HCT116 (cell line): ENCODE results near the gene ALK. TPM values are rescaled to one million over a fixed set of nuclear protein-coding genes. Genes with fewer than 3 reads are reported as not detected.

Experiments used
- ATAC-seq: fragments of 200-7000 bp; cut with Tn5 transposase; 2 replicates; pipeline ENCODE4 v1.9.1; 2020; ENCODE audit warnings: mild to moderate bottlenecking, moderate library complexity
- BruUV-seq: library from RNA; stranded (reverse); fragments of 400-500 nt; replicated peaks from 2 replicates; lab custom pipeline; 2021; lab: Mats Ljungman, UMichigan
- CTCF ChIA-PET: fragments of 300-600 bp; sonication (Branson Sonifier 250); formaldehyde crosslinking; loops from one replicate; lab custom pipeline; 2021; ENCODE audit warnings: antibody characterized with exemption; lab: Charles Lee
- POLR2A ChIA-PET: fragments of 300-600, 350-600 bp; sonication (Branson Sonifier 250); formaldehyde crosslinking; loops from one replicate; lab custom pipeline; 2021; ENCODE audit warnings: antibody characterized with exemption; lab: Charles Lee
- RAD21 ChIA-PET, 2 experiments: fragments of 300-600 bp; sonication (Branson Sonifier 250); formaldehyde crosslinking; loops; one replicate each; lab custom pipeline; 2023; ENCODE audit warnings: low total read pairs in 2 of 2; ENCODE audit not compliant: uncharacterized antibody in 2 of 2, unreplicated experiment in 2 of 2, low non-redundant PET in 1 of 2; lab: Charles Lee
- DNase-seq: peaks from one replicate; pipeline ENCODE4 v3.0.0-alpha.2; 2010; ENCODE audit warnings: low read depth, low spot score
- H2AFZ ChIP-seq: fragments of 200-600 bp; shearing (Covaris generic), sonication (generic); 2 replicates; pipeline ENCODE4 v1.6.1; 2017; ENCODE audit warnings: low read depth, mixed run types, mixed read lengths, antibody characterized with exemption, low read length; ENCODE audit not compliant: poor library complexity, severe bottlenecking
- H3K27ac ChIP-seq: 2 replicates; pipeline ENCODE4 v1.5.1; 2012; ENCODE audit warnings: low read depth, low read length
- H3K27me3 ChIP-seq: fragments of 200-600 bp; sonication (generic); 2 replicates; pipeline ENCODE4 v1.6.1; 2016; ENCODE audit warnings: mixed run types, low read length, mixed read lengths; ENCODE audit not compliant: insufficient read depth
- H3K36me3 ChIP-seq, 2 experiments: fragments of 200-500 bp in 1 of 2; fragments of 200-600 bp in 1 of 2; sonication (Bioruptor generic) in 1 of 2; sonication (generic) in 1 of 2; 2 replicates each; pipeline versions ENCODE4 v1.5.1 to v1.6.1; 2014 to 2016; ENCODE audit warnings: low read length in 2 of 2, inconsistent platforms in 1 of 2, mixed read lengths in 1 of 2, mixed run types in 1 of 2; ENCODE audit not compliant: insufficient read depth in 2 of 2, control insufficient read depth in 1 of 2
- H3K4me1 ChIP-seq, 2 experiments: fragments of 200-600 bp in 1 of 2; sonication (generic) in 1 of 2; 2 replicates each; pipeline versions ENCODE4 v1.5.1 to v1.6.1; 2012 to 2017; ENCODE audit warnings: low read length in 2 of 2, inconsistent platforms in 1 of 2, mild to moderate bottlenecking in 1 of 2, mixed read lengths in 1 of 2, mixed run types in 1 of 2, moderate library complexity in 1 of 2; ENCODE audit not compliant: insufficient read depth in 2 of 2, control insufficient read depth in 1 of 2
- H3K4me2 ChIP-seq: fragments of 200-600 bp; sonication (generic); 2 replicates; pipeline ENCODE4 v1.6.1; 2017; ENCODE audit warnings: mixed run types, low read length, mixed read lengths
- H3K4me3 ChIP-seq, 2 experiments: fragments of 200-600 bp in 1 of 2; sonication (generic) in 1 of 2; replicated peaks in 1 of 2; 2 replicates each; pipeline ENCODE4 v1.5.1; 2011 to 2016; ENCODE audit warnings: low read length in 2 of 2, control low read depth in 1 of 2, low read depth in 1 of 2, mild to moderate bottlenecking in 1 of 2, mixed read lengths in 1 of 2, mixed run types in 1 of 2
- H3K79me2 ChIP-seq: fragments of 200-600 bp; sonication (generic); 2 replicates; pipeline ENCODE4 v1.6.1; 2017; ENCODE audit warnings: mild to moderate bottlenecking, mixed run types, low read length, moderate library complexity, mixed read lengths; ENCODE audit not compliant: insufficient read depth
- H3K9ac ChIP-seq: fragments of 200-600 bp; sonication (generic); 2 replicates; pipeline ENCODE4 v1.6.1; 2016; ENCODE audit warnings: low read length, mixed read lengths
- H3K9me2 ChIP-seq: fragments of 200-600 bp; sonication (generic), shearing (Covaris generic); 2 replicates; pipeline ENCODE4 v1.6.1; 2017; ENCODE audit warnings: mixed run types, mild to moderate bottlenecking, moderate library complexity; ENCODE audit not compliant: insufficient read depth
- H3K9me3 ChIP-seq, 2 experiments: fragments of 200-500 bp in 1 of 2; fragments of 200-600 bp in 1 of 2; sonication (Bioruptor generic) in 1 of 2; sonication (generic) in 1 of 2; 2 replicates each; pipeline ENCODE4 v1.6.1; 2014 to 2017; ENCODE audit warnings: low read length in 2 of 2, mixed read lengths in 2 of 2, inconsistent platforms in 1 of 2, low read depth in 1 of 2, mild to moderate bottlenecking in 1 of 2, mixed run types in 1 of 2, moderate library complexity in 1 of 2; ENCODE audit not compliant: control insufficient read depth in 1 of 2, insufficient read depth in 1 of 2
- H4K20me1 ChIP-seq: fragments of 200-600 bp; sonication (generic), shearing (Covaris generic); 2 replicates; pipeline ENCODE4 v1.6.1; 2017; ENCODE audit warnings: mixed run types, mild to moderate bottlenecking, moderate library complexity; ENCODE audit not compliant: insufficient read depth
- CEBPB ChIP-seq: IDR thresholded peaks from 2 replicates; pipeline ENCODE4 v1.6.1; 2012; ENCODE audit warnings: low read depth
- EGR1 ChIP-seq: IDR thresholded peaks from 2 replicates; pipeline ENCODE4 v1.6.1; 2012; ENCODE audit warnings: low read depth
- ELF1 ChIP-seq: IDR thresholded peaks from 2 replicates; pipeline ENCODE4 v1.6.1; 2012; ENCODE audit warnings: low read depth, borderline replicate concordance
- EZH2 ChIP-seq: fragments of 200-600 bp; sonication (generic); IDR thresholded peaks from 2 replicates; pipeline ENCODE4 v1.6.1; 2017; ENCODE audit warnings: antibody characterized with exemption, mixed run types
- EZH2phosphoT487 ChIP-seq: fragments of 200-600 bp; IDR thresholded peaks from 2 replicates; pipeline ENCODE4 v1.6.1; 2018; ENCODE audit warnings: antibody characterized with exemption, borderline replicate concordance
- FOSL1 ChIP-seq: IDR thresholded peaks from 2 replicates; pipeline ENCODE4 v1.6.1; 2012; ENCODE audit warnings: low read depth
- JUND ChIP-seq: IDR thresholded peaks from 2 replicates; pipeline ENCODE4 v1.6.1; 2012
- POLR2A ChIP-seq: IDR thresholded peaks from 2 replicates; pipeline ENCODE4 v1.7.0; 2011; ENCODE audit warnings: borderline replicate concordance; ENCODE audit not compliant: insufficient read depth, insufficient read length; ENCODE audit errors: extremely low read depth
- POLR2AphosphoS5 ChIP-seq: IDR thresholded peaks from 2 replicates; pipeline ENCODE4 v1.6.1; 2011; ENCODE audit warnings: mild to moderate bottlenecking, low read depth, low read length, moderate library complexity
- RAD21 ChIP-seq: IDR thresholded peaks from 2 replicates; pipeline ENCODE4 v1.6.1; 2012; ENCODE audit warnings: low read depth, mild to moderate bottlenecking
- REST ChIP-seq: IDR thresholded peaks from 2 replicates; pipeline ENCODE4 v1.6.1; 2012; ENCODE audit warnings: low read depth
- SIN3A ChIP-seq: IDR thresholded peaks from 2 replicates; pipeline ENCODE4 v1.6.1; 2012; ENCODE audit warnings: low read depth
- SRF ChIP-seq: IDR thresholded peaks from 2 replicates; pipeline ENCODE4 v1.6.1; 2012; ENCODE audit warnings: low read depth
- TCF7L2 ChIP-seq: IDR thresholded peaks from 2 replicates; pipeline ENCODE4 v1.7.0; 2011; ENCODE audit warnings: borderline replicate concordance, inconsistent platforms; ENCODE audit not compliant: insufficient read depth, insufficient read length; ENCODE audit errors: extremely low read depth
- YY1 ChIP-seq: IDR thresholded peaks from 2 replicates; pipeline ENCODE4 v1.6.1; 2011; ENCODE audit warnings: low read length, low read depth, moderate library complexity, mild to moderate bottlenecking; ENCODE audit not compliant: insufficient replicate concordance; ENCODE audit errors: extremely low read depth
- ZBTB33 ChIP-seq: IDR thresholded peaks from 2 replicates; pipeline ENCODE4 v1.6.1; 2011; ENCODE audit warnings: mild to moderate bottlenecking, low read length, moderate library complexity; ENCODE audit not compliant: insufficient replicate concordance; ENCODE audit errors: extremely low read depth
- ZNF274 ChIP-seq: fragments of 200-500 bp; sonication (Bioruptor generic); IDR thresholded peaks from 2 replicates; pipeline ENCODE4 v1.6.1; 2014; ENCODE audit warnings: mild to moderate bottlenecking, low read depth, low read length, inconsistent platforms
- intact Hi-C: fragments of 100-400 bp; cut with micrococcal nuclease; formaldehyde crosslinking; loops from 2 replicates; pipeline ENCODE4 v1.10.0; 2022
- total RNA-seq: library from RNA; stranded (reverse); gene quantifications from one replicate; pipeline ENCODE4 v1.2.1, GENCODE V29; 2021; ENCODE audit not compliant: unreplicated experiment
- TF ChIP-seq, protein P1 (sequence below): IDR thresholded peaks from 2 replicates; pipeline ENCODE4 v1.6.1; 2012
- TF ChIP-seq, protein P2 (sequence below): IDR thresholded peaks from 2 replicates; pipeline ENCODE4 v1.6.1; 2012

Gene ALK
- total RNA-seq, 1 experiment from 2014 or later, result not detected

GRCh38 chr2:29262681-29263260 lies 658.6 kb downstream of the ALK start:
- ChIA-PET CTCF (no interaction called here), POLR2A (no interaction called here)
- no peak overlapping the region for H2AFZ ChIP-seq

More at GRCh38 chr2:29262681-29263260, 658.6 kb downstream of the ALK start:
- RAD21 ChIA-PET, result no interaction called here
- Histone ChIP-seq H3K9me3 (no peaks in the 10 kb centered on the region), H4K20me1 (no peaks in the 10 kb centered on the region), H3K9me2 (no peaks in the 10 kb centered on the region), H3K79me2 (no peaks in the 10 kb centered on the region), H3K27me3 (no peaks in the 10 kb centered on the region), H3K36me3 (no peaks in the 10 kb centered on the region), H3K4me2 (no peak overlapping the region), H3K4me1 (peaks cover 13 to 16% of the 10 kb centered on the region in 2 experiments), H3K9ac (no peak overlapping the region), H3K4me3 (no peak overlapping the region), H3K27ac (no peak overlapping the region)
- intact Hi-C loops, result no loop called here
- no peak for DNase-seq
- TF ChIP-seq RAD21 (no peak), REST (no peak), POLR2AphosphoS5 (no peak), SRF (no peak), POLR2A (no peak), JUND (no peak), SIN3A (no peak), FOSL1 (no peak), CEBPB (no peak), EGR1 (no peak), ZBTB33 (no peak), ELF1 (no peak), ZNF274 (no peak), EZH2 (no peak), EZH2phosphoT487 (no peak), TCF7L2 (no peak), YY1 (no peak)
- TF ChIP-seq, protein P1, sequence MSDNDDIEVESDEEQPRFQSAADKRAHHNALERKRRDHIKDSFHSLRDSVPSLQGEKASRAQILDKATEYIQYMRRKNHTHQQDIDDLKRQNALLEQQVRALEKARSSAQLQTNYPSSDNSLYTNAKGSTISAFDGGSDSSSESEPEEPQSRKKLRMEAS, result no peak
- TF ChIP-seq, protein P2, sequence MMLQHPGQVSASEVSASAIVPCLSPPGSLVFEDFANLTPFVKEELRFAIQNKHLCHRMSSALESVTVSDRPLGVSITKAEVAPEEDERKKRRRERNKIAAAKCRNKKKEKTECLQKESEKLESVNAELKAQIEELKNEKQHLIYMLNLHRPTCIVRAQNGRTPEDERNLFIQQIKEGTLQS, result no peak
- no TSS peak for BruUV-seq
- ATAC-seq, result no peak
